GM21529 (cell line): Measurements from ENCODE around the gene PRX.
"Not testable (repeated sequence)": the region's sequence is repeated elsewhere in the genome, so short reads cannot be mapped to it uniquely, and the experiment has no call there.

ENCODE experiments used
- ATAC-seq: cut with Tn5 transposase; IDR thresholded peaks from one replicate; pipeline ENCODE4 v1.9.1; 2021; ENCODE audit not compliant: unreplicated experiment

PRX gene

GRCh38 chr19:40414542-40415535 lies 1.7 kb upstream of the PRX start:
- no peak for ATAC-seq

DNA sequence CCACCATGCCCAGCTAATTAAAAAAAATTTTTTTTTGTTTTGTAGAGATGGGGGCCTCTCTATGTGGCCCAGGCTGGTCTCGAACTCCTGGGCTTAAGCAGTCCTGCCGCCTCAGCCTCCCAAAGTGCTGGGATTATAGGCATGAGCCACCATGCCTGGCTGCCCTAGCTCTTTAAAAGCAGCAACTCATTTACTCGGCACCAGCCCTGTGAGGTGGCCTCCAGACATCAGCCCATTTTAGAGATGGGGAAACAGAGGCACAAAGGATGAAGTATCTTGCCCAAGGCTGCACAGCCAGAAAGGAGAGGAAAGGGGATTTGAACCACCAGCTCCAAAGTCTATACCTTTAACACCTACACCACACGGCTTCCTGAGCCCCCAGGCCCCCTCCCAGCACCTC lies 312 bp downstream of the PRX start:
- no peak for ATAC-seq

GRCh38 chr19:40411958-40412499 lies 1.1 kb downstream of the PRX start:
- ATAC-seq = no peak

DNA sequence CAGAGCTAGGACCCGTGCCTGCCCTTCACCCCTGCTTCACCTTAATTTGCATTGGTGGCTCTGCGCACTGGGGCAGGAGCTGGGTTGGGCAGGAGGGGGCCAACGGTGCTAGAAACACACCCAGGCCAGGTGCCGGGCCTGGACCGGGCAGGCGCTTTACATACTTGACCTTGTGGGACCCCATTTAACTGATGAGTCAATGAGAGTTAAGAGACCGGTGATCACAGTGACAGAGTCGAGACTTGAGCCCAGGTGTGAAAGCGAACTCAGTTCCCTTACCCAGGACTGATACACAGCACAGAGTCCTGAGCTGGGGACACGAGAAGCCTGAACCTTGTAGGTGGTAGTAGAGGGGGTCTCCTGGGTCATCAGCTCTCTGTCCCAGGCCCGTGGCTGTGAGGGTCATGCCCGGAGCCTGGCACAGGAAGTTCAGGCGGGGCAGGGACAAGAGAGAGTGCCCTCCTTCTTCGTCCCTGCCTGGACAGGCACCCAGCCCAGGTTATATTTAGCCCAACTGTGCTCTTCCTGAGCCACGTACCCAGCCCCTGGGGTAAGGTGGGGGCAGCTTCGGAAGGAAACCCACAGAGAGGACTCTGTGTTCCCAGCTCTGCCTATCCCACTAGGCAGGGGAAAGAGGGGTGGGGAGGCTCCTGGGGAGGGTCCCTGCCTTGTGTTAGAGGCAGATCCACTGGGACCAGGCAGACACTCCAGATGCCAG lies 1.9 kb downstream of the PRX start:
- ATAC-seq = no peak

DNA sequence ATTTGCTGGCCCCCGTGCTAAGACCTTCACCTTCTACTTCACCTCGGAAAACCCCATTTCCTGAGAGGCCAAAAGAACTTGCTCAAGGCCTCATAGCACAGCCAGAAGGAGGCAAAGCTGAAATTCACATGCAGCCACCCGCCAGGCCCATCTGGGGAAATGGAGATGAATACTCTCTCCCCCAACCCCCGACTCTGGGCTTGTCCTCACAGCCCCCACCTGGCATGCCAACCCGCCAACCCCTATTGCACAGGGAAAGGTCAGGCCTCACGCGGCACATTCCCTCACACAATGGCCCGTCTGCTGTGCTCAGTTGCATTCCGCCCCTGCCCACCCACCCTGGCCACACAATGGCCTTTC lies 3.2 kb downstream of the PRX start:
- ATAC-seq = no peak

- ATAC-seq = not testable (repeated sequence)
Measured at GRCh38 chr19:40408598-40408925, 4.6 kb downstream of the PRX start.

- ATAC-seq = no peak
Measured at GRCh38 chr19:40407714-40408597, 5.2 kb downstream of the PRX start.

GRCh38 chr19:40403262-40403984 lies 9.8 kb downstream of the PRX start:
- peak; percentile 62 for ATAC-seq

- ATAC-seq = no peak
Measured at GRCh38 chr19:40400559-40400958, 12.6 kb downstream of the PRX start.

DNA sequence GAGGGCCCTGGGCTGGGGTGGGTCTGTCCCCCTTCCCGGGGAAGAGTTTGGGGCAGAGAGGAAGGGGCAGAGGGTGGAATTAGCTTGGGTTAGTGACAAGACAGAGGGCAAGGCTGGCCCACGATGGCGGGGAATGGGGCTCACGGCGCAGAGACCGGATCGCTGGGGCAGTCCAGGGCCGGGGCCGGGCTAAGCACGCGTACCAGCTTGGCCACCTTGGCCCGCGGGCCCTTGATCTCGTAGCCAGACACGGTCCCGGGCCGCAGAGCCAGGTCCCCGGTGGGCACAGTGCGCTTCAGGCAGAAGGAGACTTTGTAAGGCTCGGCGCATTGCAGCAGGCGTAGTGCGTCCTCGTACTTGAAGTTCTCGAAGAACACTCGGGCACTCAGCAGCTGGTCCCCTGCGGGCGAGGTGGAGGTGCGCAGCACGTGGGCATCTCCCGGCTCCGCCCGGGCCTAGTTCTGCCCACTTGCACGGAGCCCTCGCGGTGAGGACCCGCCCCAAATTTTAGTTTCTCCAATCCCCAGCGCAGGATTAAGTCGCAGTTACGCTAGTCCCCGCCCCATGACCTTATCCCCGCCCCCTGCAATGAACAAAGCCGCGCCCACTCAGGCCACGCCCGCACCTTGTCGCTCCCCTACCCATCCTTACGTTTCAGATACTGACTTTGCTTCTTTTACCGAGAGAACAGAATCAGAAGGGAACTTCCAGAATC lies 14.6 kb downstream of the PRX start:
- ATAC-seq = no peak

GRCh38 chr19:40397568-40397906 lies 15.6 kb downstream of the PRX start:
- ATAC-seq = no peak

DNA sequence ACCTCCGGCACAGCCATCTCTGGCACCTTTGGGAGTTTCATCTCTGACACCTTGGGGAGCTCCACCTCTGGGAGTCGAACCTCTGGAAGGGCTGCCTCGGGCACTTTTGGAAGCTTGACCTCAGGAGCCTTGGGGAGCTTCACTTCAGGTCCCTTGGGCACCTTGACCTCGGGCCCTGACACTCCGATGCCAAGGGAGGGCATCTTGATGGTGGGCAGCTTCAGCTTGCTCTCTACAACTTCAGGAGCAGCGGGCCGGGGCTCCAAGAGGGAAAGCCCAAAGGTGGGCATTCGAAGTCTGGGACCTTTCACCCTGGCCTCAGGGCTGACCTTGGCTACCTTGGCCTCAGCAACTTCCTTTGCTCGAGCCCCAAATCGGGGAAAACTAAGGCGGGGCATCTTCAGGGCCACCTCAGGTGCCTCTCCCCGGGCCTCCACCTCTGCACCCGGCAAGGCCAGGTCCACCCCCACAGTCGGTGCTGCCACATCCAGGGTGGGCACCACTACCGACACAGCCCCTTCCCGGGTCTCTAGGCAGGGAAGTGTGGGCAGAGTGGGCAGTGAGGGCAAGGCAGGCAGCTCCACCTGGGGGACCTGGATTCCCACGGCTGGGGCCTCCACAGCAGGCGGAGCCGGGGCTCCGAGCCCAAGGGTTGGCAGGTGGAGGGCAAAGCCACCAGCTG lies 16.2 kb downstream of the PRX start:
- no peak for ATAC-seq

DNA sequence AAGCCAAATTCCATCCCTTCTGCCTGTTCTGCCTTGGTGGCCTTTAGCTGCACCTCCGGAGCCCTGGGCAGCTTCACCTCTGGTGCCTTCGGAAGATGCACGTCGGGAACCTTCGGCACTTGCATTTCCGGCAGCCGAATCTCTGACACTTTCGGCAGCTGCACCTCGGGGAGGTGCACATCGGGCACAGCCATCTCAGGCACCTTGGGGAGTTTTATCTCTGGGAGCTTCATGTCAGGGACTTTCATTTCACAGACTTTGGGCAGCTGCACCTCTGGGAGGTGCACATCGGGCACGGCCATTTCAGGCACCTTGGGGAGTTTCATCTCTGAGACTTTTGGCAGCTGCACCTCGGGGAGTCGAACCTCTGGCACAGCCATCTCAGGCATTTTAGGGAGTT lies 17.2 kb downstream of the PRX start:
- no peak for ATAC-seq

DNA sequence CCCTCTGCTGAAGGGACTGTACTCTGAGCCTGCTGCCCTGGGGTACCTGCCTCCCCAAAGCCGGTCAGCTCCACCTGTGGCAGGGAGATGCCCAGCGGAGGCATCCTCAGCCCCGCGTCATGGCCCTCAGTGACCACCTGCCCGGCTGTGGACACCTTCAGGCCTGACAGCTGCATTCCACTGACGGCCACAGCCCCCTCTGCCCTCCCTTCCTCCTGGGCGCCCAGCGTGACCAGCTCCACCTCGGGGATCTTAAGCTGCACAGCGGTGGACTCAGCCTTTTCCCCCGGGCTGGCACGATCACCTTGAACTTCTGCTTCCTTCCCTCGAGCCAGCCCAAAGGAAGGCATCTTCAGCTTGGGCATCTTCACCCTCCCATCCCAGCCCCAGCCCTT lies 18.4 kb downstream of the PRX start:
- no peak for ATAC-seq

GRCh38 chr19:40393894-40394815 lies 19.0 kb downstream of the PRX start:
- no peak for ATAC-seq

GRCh38 chr19:40392894-40393517 lies 20.2 kb downstream of the PRX start:
- ATAC-seq = no peak

GRCh38 chr19:40392123-40392522 lies 21.1 kb downstream of the PRX start:
- ATAC-seq = no peak
